Fibroblast of the aortic adventitia (primary cell): ENCODE results near the gene SCFD2. TPM values are rescaled to one million over a fixed set of nuclear protein-coding genes. Genes with fewer than 3 reads are reported as not detected.

ENCODE experiments used
- DNase-seq: peaks from one replicate; pipeline ENCODE4 v3.0.0-alpha.2; 2010; ENCODE audit warnings: low read depth
- H3K4me3 ChIP-seq: 2 replicates; pipeline ENCODE4 v1.5.1; 2011; ENCODE audit warnings: low read depth, mild to moderate bottlenecking, control low read depth, low read length, moderate library complexity
- total RNA-seq: library from RNA; depleted of rRNA; stranded (reverse); fragments of >200 nt; gene quantifications from 2 replicates; pipeline ENCODE4 v1.2.3, GENCODE V29; 2012; ENCODE audit warnings: low replicate concordance
- TF ChIP-seq, protein P1 (sequence below): IDR thresholded peaks from 2 replicates; pipeline ENCODE4 v1.5.1; 2011; ENCODE audit warnings: mild to moderate bottlenecking, low read length, control low read depth, inconsistent platforms; ENCODE audit not compliant: insufficient read depth

The SCFD2 gene
- total RNA-seq, 1 donor = 69.2 TPM

DNA sequence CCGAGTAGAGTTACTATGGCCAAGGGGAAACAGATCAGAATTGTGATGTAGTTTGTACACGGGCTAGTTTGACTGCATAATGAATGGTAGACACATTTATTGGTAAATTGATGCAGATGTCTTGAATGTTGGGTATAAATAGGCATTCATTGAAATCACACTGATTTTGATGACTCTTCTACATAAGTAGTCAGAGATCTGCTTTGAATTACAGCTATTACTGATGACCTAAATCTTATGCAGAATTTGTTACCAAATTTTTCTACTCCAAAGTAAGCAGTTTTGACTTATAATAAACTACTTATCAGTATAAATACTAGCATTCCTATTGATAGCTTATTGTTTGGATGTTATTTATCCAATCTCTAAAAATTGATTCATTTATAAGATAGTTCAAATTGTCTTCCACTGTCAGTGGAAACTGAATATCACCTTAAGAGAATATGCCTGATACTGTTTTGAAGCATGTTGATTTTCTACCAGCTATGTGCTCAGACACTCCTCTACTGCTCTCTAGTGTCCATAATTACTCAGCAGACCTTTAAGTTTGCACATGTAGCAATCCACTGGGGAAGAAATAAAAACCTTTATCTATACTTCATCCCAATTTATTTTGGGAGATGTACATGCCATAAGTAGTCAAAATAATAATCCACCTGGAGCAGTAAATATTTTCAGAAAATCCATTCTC, 383.5 kb downstream of the SCFD2 start:
- H3K4me3 ChIP-seq = no peak overlapping the region
- TF ChIP-seq, protein P1, sequence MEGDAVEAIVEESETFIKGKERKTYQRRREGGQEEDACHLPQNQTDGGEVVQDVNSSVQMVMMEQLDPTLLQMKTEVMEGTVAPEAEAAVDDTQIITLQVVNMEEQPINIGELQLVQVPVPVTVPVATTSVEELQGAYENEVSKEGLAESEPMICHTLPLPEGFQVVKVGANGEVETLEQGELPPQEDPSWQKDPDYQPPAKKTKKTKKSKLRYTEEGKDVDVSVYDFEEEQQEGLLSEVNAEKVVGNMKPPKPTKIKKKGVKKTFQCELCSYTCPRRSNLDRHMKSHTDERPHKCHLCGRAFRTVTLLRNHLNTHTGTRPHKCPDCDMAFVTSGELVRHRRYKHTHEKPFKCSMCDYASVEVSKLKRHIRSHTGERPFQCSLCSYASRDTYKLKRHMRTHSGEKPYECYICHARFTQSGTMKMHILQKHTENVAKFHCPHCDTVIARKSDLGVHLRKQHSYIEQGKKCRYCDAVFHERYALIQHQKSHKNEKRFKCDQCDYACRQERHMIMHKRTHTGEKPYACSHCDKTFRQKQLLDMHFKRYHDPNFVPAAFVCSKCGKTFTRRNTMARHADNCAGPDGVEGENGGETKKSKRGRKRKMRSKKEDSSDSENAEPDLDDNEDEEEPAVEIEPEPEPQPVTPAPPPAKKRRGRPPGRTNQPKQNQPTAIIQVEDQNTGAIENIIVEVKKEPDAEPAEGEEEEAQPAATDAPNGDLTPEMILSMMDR = peak; percentile 80
- peak; percentile 81 for DNase-seq

DNA sequence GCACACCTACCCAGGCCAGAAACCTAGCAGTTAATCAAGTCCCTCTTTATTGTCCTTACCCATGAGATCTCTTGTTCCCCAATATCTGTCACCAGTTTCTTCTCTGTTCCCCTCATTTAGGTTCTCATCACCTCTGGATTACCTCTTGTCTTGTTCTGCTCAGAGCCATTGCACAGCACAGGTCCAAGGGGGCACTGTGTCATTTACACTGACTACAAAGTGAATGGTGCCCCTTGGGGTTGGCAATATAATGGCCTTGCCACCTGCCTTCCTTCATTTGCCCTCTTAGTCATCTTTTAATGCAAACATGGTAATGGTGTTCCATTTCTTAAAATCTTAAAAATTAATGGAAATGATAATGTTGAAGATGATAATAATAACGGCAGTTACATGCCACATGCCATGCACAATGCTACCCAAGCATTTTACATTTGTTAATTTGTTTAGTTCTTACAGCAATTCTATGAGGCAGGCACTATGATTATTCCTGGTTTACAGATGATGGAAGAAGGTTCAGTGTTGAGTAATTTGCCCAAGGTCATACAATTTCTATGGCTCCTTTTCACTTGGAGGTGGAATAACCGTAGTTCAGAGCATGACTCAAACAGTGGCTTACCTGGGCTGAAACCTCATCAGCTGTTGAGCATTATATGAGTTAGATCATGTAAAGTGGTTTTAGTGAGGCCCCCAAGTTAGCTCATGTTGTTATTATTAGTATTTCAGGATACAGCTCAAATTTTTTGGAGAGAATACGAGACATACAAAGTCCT, 385.9 kb downstream of the SCFD2 start:
- DNase-seq = no peak
- TF ChIP-seq, protein P1 = no peak
- H3K4me3 ChIP-seq = no peak overlapping the region

- DNase-seq = no peak
- no peak overlapping the region for H3K4me3 ChIP-seq
- TF ChIP-seq, protein P1 = no peak
These were observed 386.8 kb downstream of the SCFD2 start for GRCh38 chr4:52979020-52979419.

GRCh38 chr4:52977252-52977651, 388.6 kb downstream of the SCFD2 start:
- TF ChIP-seq, protein P1 = no peak
- no peak overlapping the region for H3K4me3 ChIP-seq
- DNase-seq = no peak

GRCh38 chr4:52976523-52977230, 389.2 kb downstream of the SCFD2 start:
- TF ChIP-seq, protein P1 = no peak
- DNase-seq = no peak

GRCh38 chr4:52968691-52969090, 397.2 kb downstream of the SCFD2 start:
- TF ChIP-seq, protein P1 = no peak
- no peak for DNase-seq
- H3K4me3 ChIP-seq = no peak overlapping the region

More at GRCh38 chr4:52976523-52977230, 389.2 kb downstream of the SCFD2 start:
- no peak overlapping the region for H3K4me3 ChIP-seq
